Bronchial epithelial cell (primary cell): Measurements from ENCODE around the gene RBMXL3. TPM values are rescaled to one million over a fixed set of nuclear protein-coding genes. Genes with fewer than 3 reads are reported as not detected.

Experiments used
- DNase-seq: peaks from one replicate; pipeline ENCODE4 v3.0.0-alpha.2; 2010; ENCODE audit warnings: low read depth
- FAIRE-seq: peaks from 2 replicates; lab custom pipeline; 2011; peaks lifted over from hg19 to GRCh38; lab: Jason Lieb, UNC
- H3K27me3 ChIP-seq: 2 replicates; pipeline ENCODE4 v1.5.1; 2011; ENCODE audit warnings: low read length; ENCODE audit not compliant: control insufficient read depth, insufficient read depth
- H3K36me3 ChIP-seq: 2 replicates; pipeline ENCODE4 v1.5.1; 2011; ENCODE audit warnings: low read length; ENCODE audit not compliant: control insufficient read depth, insufficient read depth
- H3K4me3 ChIP-seq: 2 replicates; pipeline ENCODE4 v1.5.1; 2011; ENCODE audit warnings: mild to moderate bottlenecking, low read depth, low read length, control low read depth
- CTCF ChIP-seq: IDR thresholded peaks from 2 replicates; pipeline ENCODE4 v1.5.1; 2011; ENCODE audit warnings: mild to moderate bottlenecking, moderate library complexity, low read length, control low read depth, inconsistent platforms; ENCODE audit not compliant: insufficient read depth, severe bottlenecking
- total RNA-seq: library from RNA; depleted of rRNA; stranded (reverse); fragments of >200 nt; gene quantifications from 2 replicates; pipeline ENCODE4 v1.2.1, GENCODE V29; 2014

The RBMXL3 gene
- total RNA-seq, 1 donor from 2014 or later = not detected

- Histone ChIP-seq H3K36me3 (no peaks in the 10 kb centered on the region), H3K4me3 (no peak overlapping the region), H3K27me3 (no peaks in the 10 kb centered on the region)
- no peak for TF ChIP-seq CTCF
- FAIRE-seq (no peak), DNase-seq (no peak)
These were observed 47.8 kb downstream of the RBMXL3 start for GRCh38 chrX:115237056-115237455.

Other genes starting within 250 kb of the RBMXL3 start
- 15.4 and 17.1 TPM in 2 replicates for gene IL13RA2, start 171.8 kb upstream of the RBMXL3 start, total RNA-seq
- under 0.01 and 0.26 TPM in 2 replicates for gene LRCH2, start 44.7 kb downstream of the RBMXL3 start, total RNA-seq
- not detected in 2 replicates for gene LUZP4, start 100.3 kb downstream of the RBMXL3 start, total RNA-seq